IPS DF 6.9 (cell line): ENCODE results near the gene FAM20C.

Experiments
- DNase-seq: peaks from one replicate; pipeline ENCODE4 v3.0.0-alpha.2; 2013; ENCODE audit warnings: low read depth, low spot score
- H3K27ac ChIP-seq: one replicate; pipeline ENCODE4 v1.5.1; 2013; ENCODE audit warnings: low read length, control low read depth
- H3K27me3 ChIP-seq: 2 replicates; pipeline ENCODE4 v1.6.1; 2013; ENCODE audit warnings: mild to moderate bottlenecking, low read length; ENCODE audit not compliant: control insufficient read depth, insufficient read depth
- H3K36me3 ChIP-seq: 2 replicates; pipeline ENCODE4 v1.6.1; 2013; ENCODE audit warnings: low read length; ENCODE audit not compliant: control insufficient read depth, insufficient read depth
- H3K4me1 ChIP-seq: 2 replicates; pipeline ENCODE4 v1.6.1; 2013; ENCODE audit warnings: low read length; ENCODE audit not compliant: control insufficient read depth, insufficient read depth
- H3K4me3 ChIP-seq: 2 replicates; pipeline ENCODE4 v1.5.1; 2013; ENCODE audit warnings: mild to moderate bottlenecking, low read length
- H3K9me3 ChIP-seq: 2 replicates; pipeline ENCODE4 v1.6.1; 2013; ENCODE audit warnings: low read length, inconsistent platforms; ENCODE audit not compliant: control insufficient read depth, insufficient read depth
- WGBS: extraction: QIAGEN DNeasy Blood & Tissue Kit; methylation state at CpG from one replicate; pipeline ENCODE4 v1.1.7; 2013; ENCODE audit warnings: mixed read lengths, missing lambda C conversion rate; ENCODE audit not compliant: insufficient read length, insufficient coverage; 5-methylcytosine and 5-hydroxymethylcytosine counted together

Gene FAM20C

DNA sequence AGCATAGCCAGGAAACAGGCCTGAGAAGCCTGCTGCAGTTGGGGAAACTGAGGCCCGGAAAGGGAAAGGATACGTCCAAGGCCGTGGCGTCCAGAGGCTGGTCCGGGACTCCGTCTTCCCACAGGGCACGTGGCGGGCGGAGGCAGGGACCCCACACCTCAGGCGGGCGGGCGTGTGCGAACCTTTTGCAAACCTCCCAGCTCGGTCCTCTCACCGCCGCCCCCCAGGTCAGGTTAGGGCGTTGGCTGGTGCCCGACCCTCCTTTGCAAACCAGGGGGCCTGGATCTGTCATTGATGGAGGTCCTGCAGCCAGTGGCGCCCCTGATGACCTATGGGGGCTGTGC is 19.3 kb downstream of the FAM20C start:
- H3K4me1 ChIP-seq, result peaks cover 4% of the 10 kb centered on the region; the same call in 1 of the 2 replicates
- WGBS, result no CpG with 5 or more reads among the region's 19 CpGs
- no peak overlapping the region for H3K27ac ChIP-seq

DNA sequence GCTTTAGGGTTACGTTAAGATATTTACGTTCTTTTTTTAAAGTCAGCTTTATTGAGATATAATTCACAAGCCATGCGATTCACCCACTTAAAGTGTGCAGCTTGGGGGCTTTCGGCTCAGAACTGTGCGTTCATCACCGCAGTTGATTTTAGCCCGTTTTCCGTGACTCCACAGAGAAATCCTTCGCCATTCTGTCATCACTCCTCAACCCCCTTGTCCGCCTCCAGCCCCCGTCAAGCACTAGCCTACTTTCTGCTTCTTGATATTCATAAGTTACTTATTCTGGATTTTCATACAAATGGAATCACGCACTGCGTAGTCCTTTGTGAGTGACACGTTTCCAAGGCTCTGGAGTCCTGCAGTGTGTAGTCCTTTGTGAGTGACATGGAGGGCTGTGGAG is 20.4 kb downstream of the FAM20C start:
- DNase-seq, result no peak
- peaks cover 4% of the 10 kb centered on the region; the same call in 1 of the 2 replicates for H3K4me1 ChIP-seq
- peaks cover 5% of the 10 kb centered on the region; the same call in 1 of the 2 replicates for H3K36me3 ChIP-seq
- no peaks in the 10 kb centered on the region for H3K27me3 ChIP-seq
- no CpG with 5 or more reads among the region's 14 CpGs for WGBS
- H3K9me3 ChIP-seq, result no peaks in the 10 kb centered on the region
- no peak overlapping the region for H3K4me3 ChIP-seq
- H3K27ac ChIP-seq, result no peak overlapping the region

More for the DNA sequence above, 19.3 kb downstream of the FAM20C start:
- Histone ChIP-seq H3K9me3 (no peaks in the 10 kb centered on the region), H3K27me3 (no peaks in the 10 kb centered on the region), H3K4me3 (no peak overlapping the region), H3K36me3 (peaks cover 5% of the 10 kb centered on the region; the same call in 1 of the 2 replicates)
- DNase-seq, result no peak

DNA sequence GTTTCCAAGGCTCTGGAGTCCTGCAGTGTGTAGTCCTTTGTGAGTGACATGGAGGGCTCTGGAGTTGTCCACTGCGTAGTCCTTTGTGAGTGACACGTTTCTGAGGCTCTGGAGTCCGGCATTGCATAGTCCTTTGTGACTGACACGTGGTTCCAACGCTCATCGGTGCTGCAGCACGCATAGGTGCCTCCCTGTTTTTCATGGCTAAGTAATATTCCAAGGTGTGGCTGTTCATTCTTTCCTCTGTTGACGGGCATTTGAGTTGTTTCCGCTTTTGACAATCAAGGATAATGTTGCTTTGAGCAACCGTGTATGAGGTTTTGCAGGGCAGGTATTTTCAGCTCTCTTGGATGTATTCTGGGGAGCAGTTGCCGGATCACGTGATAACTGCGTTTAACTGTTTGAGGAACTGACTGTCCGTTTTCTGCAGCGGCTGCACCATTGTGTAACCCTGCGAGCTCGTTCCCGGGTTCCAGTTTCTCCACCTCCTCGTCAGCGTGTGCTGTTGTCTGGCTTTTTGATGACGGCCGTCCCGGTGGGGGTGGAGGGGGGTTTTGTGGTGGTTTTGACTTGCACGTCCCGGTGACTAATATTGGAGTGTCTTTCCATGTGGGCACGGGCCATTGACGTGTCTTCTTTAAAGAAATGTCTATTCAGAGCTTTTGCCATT is 21.1 kb downstream of the FAM20C start:
- no peaks in the 10 kb centered on the region for H3K27me3 ChIP-seq
- no peak overlapping the region for H3K27ac ChIP-seq
- peaks cover 2% of the 10 kb centered on the region; the same call in 1 of the 2 replicates for H3K4me1 ChIP-seq
- H3K9me3 ChIP-seq, result no peaks in the 10 kb centered on the region
- no CpG with 5 or more reads among the region's 27 CpGs for WGBS
- no peak overlapping the region for H3K4me3 ChIP-seq
- peaks cover 4% of the 10 kb centered on the region; the same call in 1 of the 2 replicates for H3K36me3 ChIP-seq
- DNase-seq, result no peak

DNA sequence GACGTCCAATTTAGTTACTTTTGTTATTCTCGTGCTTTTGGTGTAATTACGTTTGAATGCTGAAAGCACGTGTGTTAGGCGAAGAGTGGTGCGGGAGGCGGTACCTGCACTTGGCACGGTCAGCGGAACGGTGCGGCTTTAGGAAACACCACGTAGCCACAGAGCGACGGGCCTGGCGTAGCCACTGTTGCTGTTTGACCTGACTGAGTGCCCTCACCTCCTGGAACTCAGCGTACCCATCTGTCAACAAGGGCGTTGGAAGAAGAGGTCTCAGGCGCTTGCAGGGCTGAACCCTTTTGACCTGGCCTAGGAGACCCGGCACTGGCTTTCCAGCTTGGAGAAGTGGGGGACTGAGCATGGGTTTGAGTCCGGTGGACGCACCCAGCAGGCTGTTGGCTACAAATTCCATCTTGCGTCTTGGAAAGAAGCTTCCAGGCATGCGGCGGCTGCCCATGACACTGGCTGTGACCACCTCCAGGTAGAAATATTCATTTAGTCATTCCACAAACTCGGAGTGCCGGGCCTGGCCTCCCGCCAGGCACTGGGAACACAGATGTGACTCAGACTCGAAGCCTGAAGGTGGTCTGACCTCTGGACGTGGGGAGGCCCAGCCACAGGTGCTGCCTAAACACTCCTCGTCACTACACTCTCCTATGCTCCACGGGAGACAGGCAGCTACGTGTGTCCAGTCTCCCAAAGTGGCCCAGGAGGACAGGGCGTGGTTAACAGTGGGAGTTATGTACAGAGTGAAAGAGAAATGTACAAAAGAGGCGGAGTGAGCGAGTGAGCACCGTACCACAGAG is 22.2 kb downstream of the FAM20C start:
- no peaks in the 10 kb centered on the region for H3K9me3 ChIP-seq
- no peak overlapping the region for H3K4me3 ChIP-seq
- no CpG with 5 or more reads among the region's 36 CpGs for WGBS
- H3K36me3 ChIP-seq, result peaks cover 3% of the 10 kb centered on the region; the same call in 1 of the 2 replicates
- H3K27ac ChIP-seq, result no peak overlapping the region
- H3K4me1 ChIP-seq, result peaks cover 2% of the 10 kb centered on the region; the same call in 1 of the 2 replicates
- DNase-seq, result no peak
- H3K27me3 ChIP-seq, result no peaks in the 10 kb centered on the region

DNA sequence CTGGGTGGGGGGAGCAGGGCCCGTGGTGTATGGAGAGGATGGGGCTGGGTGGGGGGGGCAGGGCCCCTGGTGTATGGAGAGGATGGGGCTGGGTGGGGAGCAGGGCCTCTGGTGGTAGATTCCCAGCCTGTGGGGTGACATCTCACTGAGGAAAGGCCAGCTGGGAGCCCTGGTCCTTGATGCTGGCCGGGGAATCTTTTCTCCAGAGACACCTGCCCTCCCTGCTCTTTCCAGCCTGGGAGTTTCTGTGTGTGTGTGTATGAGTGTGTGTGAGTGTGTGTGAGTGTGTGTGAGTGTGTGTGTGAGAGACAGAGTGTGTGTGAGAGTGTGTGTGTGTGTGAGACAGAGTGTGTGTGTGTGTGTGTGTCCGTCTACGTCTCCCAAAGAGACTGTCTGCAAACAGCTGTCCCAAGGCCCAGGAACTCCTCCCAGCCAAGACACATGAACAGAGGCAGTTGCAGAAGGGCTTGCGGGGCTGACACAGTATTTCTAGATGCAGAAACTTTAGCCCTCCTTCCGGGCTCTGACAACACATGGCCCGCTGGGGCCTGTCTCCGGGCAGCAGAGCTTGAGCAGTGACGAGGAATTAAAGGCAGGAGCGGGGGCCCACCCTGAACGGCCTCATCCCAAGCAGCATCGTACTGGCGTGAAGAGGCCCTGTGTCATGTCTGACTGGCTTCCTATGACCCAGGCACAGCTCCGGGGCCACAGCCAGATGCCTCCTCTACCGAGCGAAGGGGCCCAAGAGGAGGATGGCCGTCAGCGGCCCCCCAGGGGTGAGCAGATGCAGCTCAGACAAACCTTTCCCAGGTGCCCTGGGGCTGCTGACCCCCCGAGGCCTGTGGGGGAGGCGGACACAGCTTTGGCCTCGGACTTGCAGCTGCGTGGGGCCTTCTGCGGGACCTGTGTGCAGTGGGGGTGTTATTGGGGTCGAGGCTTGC is 24.3 kb downstream of the FAM20C start:
- Histone ChIP-seq H3K9me3 (no peaks in the 10 kb centered on the region), H3K27me3 (no peaks in the 10 kb centered on the region), H3K36me3 (peaks cover 3% of the 10 kb centered on the region; the same call in 1 of the 2 replicates), H3K4me3 (no peak overlapping the region), H3K27ac (no peak overlapping the region), H3K4me1 (peaks cover 2% of the 10 kb centered on the region; the same call in 1 of the 2 replicates)
- DNase-seq, result no peak
- WGBS, result no CpG with 5 or more reads among the region's 24 CpGs

DNA sequence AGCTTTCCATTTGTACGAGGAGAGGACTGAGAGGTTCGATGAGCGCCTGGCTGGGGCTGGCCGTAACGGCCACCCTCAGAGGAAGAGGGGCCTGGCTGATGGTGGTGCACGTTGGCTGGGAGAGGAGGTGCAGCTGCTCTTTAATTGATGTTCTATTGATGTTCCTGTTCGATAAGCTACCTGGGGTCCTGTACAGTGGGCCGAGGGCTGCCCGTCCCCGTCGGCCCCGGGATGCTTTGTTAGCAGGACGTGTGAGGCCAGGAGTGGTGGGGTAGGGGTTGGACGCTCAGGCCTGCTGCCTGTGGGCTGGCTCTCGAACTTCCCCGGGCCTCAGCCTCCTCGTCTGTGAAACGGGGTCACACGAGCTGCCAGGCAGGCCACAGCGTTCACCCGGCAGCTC is 25.4 kb downstream of the FAM20C start:
- no peak overlapping the region for H3K27ac ChIP-seq
- H3K27me3 ChIP-seq, result no peaks in the 10 kb centered on the region
- H3K36me3 ChIP-seq, result peaks cover 3% of the 10 kb centered on the region; the same call in 1 of the 2 replicates
- DNase-seq, result no peak
- H3K4me1 ChIP-seq, result peaks cover 2% of the 10 kb centered on the region; the same call in 1 of the 2 replicates
- no peak overlapping the region for H3K4me3 ChIP-seq
- H3K9me3 ChIP-seq, result no peaks in the 10 kb centered on the region
- WGBS, result no CpG with 5 or more reads among the region's 21 CpGs

DNA sequence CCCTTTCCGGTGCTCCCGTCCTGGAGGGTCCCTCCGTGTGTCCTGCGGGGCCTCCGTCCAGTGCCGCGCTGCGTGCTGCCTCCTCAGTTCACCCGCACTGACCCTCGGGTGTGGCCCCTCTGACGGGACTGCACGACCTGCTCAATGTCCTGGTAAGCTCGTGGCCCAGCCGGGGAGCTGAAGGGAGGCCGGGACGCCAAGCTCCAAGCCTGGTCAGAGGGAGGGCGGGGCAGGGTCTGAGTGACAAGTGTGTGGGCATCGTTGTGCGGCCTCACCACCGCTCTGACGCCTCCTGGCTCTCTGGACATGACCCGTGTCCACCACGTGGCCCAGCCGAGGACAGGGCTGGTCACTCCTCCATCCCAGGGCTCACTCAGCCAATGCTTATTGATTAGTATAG is 25.9 kb downstream of the FAM20C start:
- no CpG with 5 or more reads among the region's 24 CpGs for WGBS
- peaks cover 2% of the 10 kb centered on the region; the same call in 1 of the 2 replicates for H3K4me1 ChIP-seq
- H3K27me3 ChIP-seq, result no peaks in the 10 kb centered on the region
- peaks cover 3% of the 10 kb centered on the region; the same call in 1 of the 2 replicates for H3K36me3 ChIP-seq
- no peak overlapping the region for H3K4me3 ChIP-seq
- DNase-seq, result no peak
- no peak overlapping the region for H3K27ac ChIP-seq
- no peaks in the 10 kb centered on the region for H3K9me3 ChIP-seq

DNA sequence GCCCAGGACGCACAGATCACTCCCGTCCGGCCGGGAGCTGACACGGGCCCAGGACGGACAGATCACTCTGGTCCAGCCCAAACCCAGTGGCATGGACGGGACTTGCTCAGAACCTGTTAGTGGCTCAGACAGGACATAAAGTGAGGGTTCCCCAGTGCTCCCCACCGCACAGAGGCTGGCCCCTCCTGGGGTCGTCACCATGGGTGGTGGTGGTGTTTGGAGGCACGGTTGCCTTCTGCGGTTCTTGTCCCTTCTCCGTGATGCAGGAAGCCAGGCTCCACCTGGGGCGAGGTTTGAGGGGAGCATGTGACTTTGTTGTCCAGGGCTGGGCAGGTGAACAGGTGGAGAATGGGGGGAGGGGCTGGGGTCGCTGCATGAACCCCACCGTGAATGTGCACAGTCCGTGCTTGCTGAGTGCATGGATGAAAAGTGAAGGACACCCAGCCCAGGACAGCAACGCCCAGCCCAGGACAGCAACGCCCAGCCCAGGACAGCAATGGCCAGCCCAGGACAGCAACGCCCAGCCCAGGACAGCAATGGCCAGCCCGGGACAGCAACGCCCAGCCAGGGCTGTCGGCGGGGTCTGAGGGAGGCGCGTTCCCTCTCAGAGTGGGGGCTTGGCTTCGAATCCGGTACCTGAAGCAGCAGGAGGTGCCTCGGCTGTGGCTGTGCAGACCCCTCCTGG is 26.7 kb downstream of the FAM20C start:
- Histone ChIP-seq H3K4me1 (peaks cover 2% of the 10 kb centered on the region; the same call in 1 of the 2 replicates), H3K4me3 (no peak overlapping the region), H3K36me3 (peaks cover 3% of the 10 kb centered on the region; the same call in 1 of the 2 replicates), H3K27ac (no peak overlapping the region), H3K27me3 (no peaks in the 10 kb centered on the region), H3K9me3 (no peaks in the 10 kb centered on the region)
- DNase-seq, result no peak
- WGBS, result no CpG with 5 or more reads among the region's 28 CpGs

DNA sequence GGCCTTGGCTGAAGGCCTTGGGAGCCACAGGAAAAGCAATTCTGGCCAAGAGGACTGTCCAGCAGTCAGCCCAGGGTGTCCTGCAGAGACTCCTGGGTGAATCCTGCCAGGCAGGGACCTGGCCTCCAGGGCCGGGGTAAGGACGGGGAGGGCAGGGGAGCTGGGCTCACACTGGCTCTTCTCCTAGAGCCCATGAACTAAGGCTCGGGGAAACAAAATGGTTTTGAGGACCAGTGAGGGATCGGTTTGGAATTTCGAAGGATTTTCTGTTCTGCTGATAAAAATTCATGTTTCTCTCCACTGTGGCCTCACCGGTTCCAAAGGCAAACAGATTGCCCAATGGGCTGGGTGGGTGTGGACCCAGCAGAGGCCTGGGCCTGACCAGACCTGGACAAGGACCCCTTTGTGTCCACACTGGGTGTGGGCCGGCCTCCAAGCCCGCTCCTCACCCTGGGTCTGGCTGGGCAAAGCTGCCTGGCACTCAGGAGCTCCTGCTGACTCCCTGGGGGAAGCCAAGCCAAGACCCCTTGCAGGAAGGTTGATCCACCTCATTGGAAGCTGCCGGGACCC is 27.3 kb downstream of the FAM20C start:
- Histone ChIP-seq H3K27ac (no peak overlapping the region), H3K4me3 (no peak overlapping the region), H3K9me3 (no peaks in the 10 kb centered on the region), H3K4me1 (peaks cover 2% of the 10 kb centered on the region; the same call in 1 of the 2 replicates), H3K27me3 (no peaks in the 10 kb centered on the region), H3K36me3 (peaks cover 3% of the 10 kb centered on the region; the same call in 1 of the 2 replicates)
- DNase-seq, result no peak
- WGBS, result no CpG with 5 or more reads among the region's 9 CpGs
